ENCODE data around the gene MC4R.
"Not testable (repeated sequence)": the region's sequence is repeated elsewhere in the genome, so short reads cannot be mapped to it uniquely, and the experiment has no call there.

The MC4R gene

GRCh38 chr18:60372596-60372995, at the start of gene MC4R:
MC4R (minus strand) TSS chr18:60372775; CDS start chr18:60372349, 426 bp downstream.
- Histone ChIP-seq H3K9ac (ENCODE audit: low read length) (no peak within 1 kb of the TSS), H3K27me3 (replicated peaks; ENCODE audit: control insufficient read depth, insufficient read depth, low read length) (peaks cover 9% of the 10 kb centered on the region), H3K9me3 (ENCODE audit: control insufficient read depth, low read length) (no peaks in the 10 kb centered on the region), H3K4me3 (ENCODE audit: low read length) (peak within 1 kb of the TSS; percentile 38), H3K36me3 (ENCODE audit: control insufficient read depth, insufficient read depth, low read length, severe bottlenecking) (no peaks in the 10 kb centered on the region), H3K4me1 (ENCODE audit: control insufficient read depth, insufficient read depth, low read length) (no peaks in the 10 kb centered on the region)
- DNase-seq (ENCODE audit: low read depth) = peak; percentile 89

- H3K36me3 ChIP-seq (ENCODE audit: control insufficient read depth, insufficient read depth, low read length, severe bottlenecking); H3K9ac ChIP-seq (ENCODE audit: low read length): not testable (repeated sequence)
These were observed 49.7 kb upstream of the MC4R start for GRCh38 chr18:60422306-60422705.

GRCh38 chr18:60421356-60422118, 49.0 kb upstream of the MC4R start:
- Histone ChIP-seq H3K9ac (ENCODE audit: low read length) (no peak overlapping the region), H3K27me3 (replicated peaks; ENCODE audit: control insufficient read depth, insufficient read depth, low read length) (no peaks in the 10 kb centered on the region), H3K36me3 (ENCODE audit: control insufficient read depth, insufficient read depth, low read length, severe bottlenecking) (no peaks in the 10 kb centered on the region), H3K4me1 (ENCODE audit: control insufficient read depth, insufficient read depth, low read length) (no peaks in the 10 kb centered on the region), H3K9me3 (ENCODE audit: control insufficient read depth, low read length) (no peaks in the 10 kb centered on the region), H3K4me3 (ENCODE audit: low read length) (no peak overlapping the region)
- peak; percentile 57 for DNase-seq (ENCODE audit: low read depth)

More at GRCh38 chr18:60422306-60422705, 49.7 kb upstream of the MC4R start:
- not testable (repeated sequence) for H3K9me3 ChIP-seq (ENCODE audit: control insufficient read depth, low read length); H3K4me1 ChIP-seq (ENCODE audit: control insufficient read depth, insufficient read depth, low read length); H3K4me3 ChIP-seq (ENCODE audit: low read length); DNase-seq (ENCODE audit: low read depth); H3K27me3 ChIP-seq (replicated peaks; ENCODE audit: control insufficient read depth, insufficient read depth, low read length)

GRCh38 chr18:60417946-60418345, 45.4 kb upstream of the MC4R start:
- peak; percentile 55 for DNase-seq (ENCODE audit: low read depth)
- H3K36me3 ChIP-seq (ENCODE audit: control insufficient read depth, insufficient read depth, low read length, severe bottlenecking) = no peaks in the 10 kb centered on the region
- H3K4me3 ChIP-seq (ENCODE audit: low read length) = no peak overlapping the region
- no peaks in the 10 kb centered on the region for H3K4me1 ChIP-seq (ENCODE audit: control insufficient read depth, insufficient read depth, low read length)
- H3K27me3 ChIP-seq (replicated peaks; ENCODE audit: control insufficient read depth, insufficient read depth, low read length) = no peaks in the 10 kb centered on the region
- no peaks in the 10 kb centered on the region for H3K9me3 ChIP-seq (ENCODE audit: control insufficient read depth, low read length)
- H3K9ac ChIP-seq (ENCODE audit: low read length) = no peak overlapping the region

- Histone ChIP-seq H3K4me3 (ENCODE audit: low read length) (no peak overlapping the region), H3K9ac (ENCODE audit: low read length) (no peak overlapping the region), H3K36me3 (ENCODE audit: control insufficient read depth, insufficient read depth, low read length, severe bottlenecking) (no peaks in the 10 kb centered on the region), H3K27me3 (replicated peaks; ENCODE audit: control insufficient read depth, insufficient read depth, low read length) (peaks cover 6% of the 10 kb centered on the region), H3K9me3 (ENCODE audit: control insufficient read depth, low read length) (no peaks in the 10 kb centered on the region), H3K4me1 (ENCODE audit: control insufficient read depth, insufficient read depth, low read length) (no peaks in the 10 kb centered on the region)
- DNase-seq (ENCODE audit: low read depth) = no peak
These were observed 41.5 kb upstream of the MC4R start for GRCh38 chr18:60413944-60414547.

GRCh38 chr18:60411715-60412114, 39.1 kb upstream of the MC4R start:
- H3K4me1 ChIP-seq (ENCODE audit: control insufficient read depth, insufficient read depth, low read length) = no peaks in the 10 kb centered on the region
- H3K9ac ChIP-seq (ENCODE audit: low read length) = no peak overlapping the region
- no peak for DNase-seq (ENCODE audit: low read depth)
- peaks cover 13% of the 10 kb centered on the region for H3K27me3 ChIP-seq (replicated peaks; ENCODE audit: control insufficient read depth, insufficient read depth, low read length)
- H3K4me3 ChIP-seq (ENCODE audit: low read length) = no peak overlapping the region
- no peaks in the 10 kb centered on the region for H3K9me3 ChIP-seq (ENCODE audit: control insufficient read depth, low read length)
- no peaks in the 10 kb centered on the region for H3K36me3 ChIP-seq (ENCODE audit: control insufficient read depth, insufficient read depth, low read length, severe bottlenecking)

GRCh38 chr18:60406721-60407120, 34.1 kb upstream of the MC4R start:
- no peak for DNase-seq (ENCODE audit: low read depth)
- H3K36me3 ChIP-seq (ENCODE audit: control insufficient read depth, insufficient read depth, low read length, severe bottlenecking) = no peaks in the 10 kb centered on the region
- no peak overlapping the region for H3K4me3 ChIP-seq (ENCODE audit: low read length)
- H3K9me3 ChIP-seq (ENCODE audit: control insufficient read depth, low read length) = no peaks in the 10 kb centered on the region
- H3K4me1 ChIP-seq (ENCODE audit: control insufficient read depth, insufficient read depth, low read length) = no peaks in the 10 kb centered on the region
- H3K9ac ChIP-seq (ENCODE audit: low read length) = no peak overlapping the region
- peaks cover 20% of the 10 kb centered on the region for H3K27me3 ChIP-seq (replicated peaks; ENCODE audit: control insufficient read depth, insufficient read depth, low read length)

GRCh38 chr18:60404486-60405085, 32.0 kb upstream of the MC4R start:
- H3K27me3 ChIP-seq (replicated peaks; ENCODE audit: control insufficient read depth, insufficient read depth, low read length) = peaks cover 17% of the 10 kb centered on the region
- H3K9ac ChIP-seq (ENCODE audit: low read length) = no peak overlapping the region
- H3K9me3 ChIP-seq (ENCODE audit: control insufficient read depth, low read length) = no peaks in the 10 kb centered on the region
- H3K36me3 ChIP-seq (ENCODE audit: control insufficient read depth, insufficient read depth, low read length, severe bottlenecking) = no peaks in the 10 kb centered on the region
- no peak overlapping the region for H3K4me3 ChIP-seq (ENCODE audit: low read length)
- no peaks in the 10 kb centered on the region for H3K4me1 ChIP-seq (ENCODE audit: control insufficient read depth, insufficient read depth, low read length)
- DNase-seq (ENCODE audit: low read depth) = no peak

GRCh38 chr18:60401346-60401745, 28.8 kb upstream of the MC4R start:
- no peaks in the 10 kb centered on the region for H3K4me1 ChIP-seq (ENCODE audit: control insufficient read depth, insufficient read depth, low read length)
- no peak overlapping the region for H3K9ac ChIP-seq (ENCODE audit: low read length)
- H3K4me3 ChIP-seq (ENCODE audit: low read length) = no peak overlapping the region
- no peaks in the 10 kb centered on the region for H3K9me3 ChIP-seq (ENCODE audit: control insufficient read depth, low read length)
- H3K36me3 ChIP-seq (ENCODE audit: control insufficient read depth, insufficient read depth, low read length, severe bottlenecking) = no peaks in the 10 kb centered on the region
- no peak for DNase-seq (ENCODE audit: low read depth)
- H3K27me3 ChIP-seq (replicated peaks; ENCODE audit: control insufficient read depth, insufficient read depth, low read length) = peaks cover 5% of the 10 kb centered on the region

- DNase-seq (ENCODE audit: low read depth) = peak; percentile 39
- no peaks in the 10 kb centered on the region for H3K9me3 ChIP-seq (ENCODE audit: control insufficient read depth, low read length)
- no peaks in the 10 kb centered on the region for H3K27me3 ChIP-seq (replicated peaks; ENCODE audit: control insufficient read depth, insufficient read depth, low read length)
- no peak overlapping the region for H3K4me3 ChIP-seq (ENCODE audit: low read length)
- no peaks in the 10 kb centered on the region for H3K36me3 ChIP-seq (ENCODE audit: control insufficient read depth, insufficient read depth, low read length, severe bottlenecking)
- no peaks in the 10 kb centered on the region for H3K4me1 ChIP-seq (ENCODE audit: control insufficient read depth, insufficient read depth, low read length)
- no peak overlapping the region for H3K9ac ChIP-seq (ENCODE audit: low read length)
These were observed 19.1 kb upstream of the MC4R start for GRCh38 chr18:60391571-60392226.

- Histone ChIP-seq H3K4me1 (ENCODE audit: control insufficient read depth, insufficient read depth, low read length) (no peaks in the 10 kb centered on the region), H3K27me3 (replicated peaks; ENCODE audit: control insufficient read depth, insufficient read depth, low read length) (no peaks in the 10 kb centered on the region), H3K9me3 (ENCODE audit: control insufficient read depth, low read length) (no peaks in the 10 kb centered on the region), H3K4me3 (ENCODE audit: low read length) (no peak overlapping the region), H3K9ac (ENCODE audit: low read length) (no peak overlapping the region), H3K36me3 (ENCODE audit: control insufficient read depth, insufficient read depth, low read length, severe bottlenecking) (no peaks in the 10 kb centered on the region)
- no peak for DNase-seq (ENCODE audit: low read depth)
These were observed 16.7 kb upstream of the MC4R start for GRCh38 chr18:60389314-60389713.

Data from adipocyte (in vitro differentiated cells).